ENCODE data around the gene TRPV4.
A peak's percentile ranks its signal among the peaks of the same experiment; 100 is the strongest.

The TRPV4 gene

DNA sequence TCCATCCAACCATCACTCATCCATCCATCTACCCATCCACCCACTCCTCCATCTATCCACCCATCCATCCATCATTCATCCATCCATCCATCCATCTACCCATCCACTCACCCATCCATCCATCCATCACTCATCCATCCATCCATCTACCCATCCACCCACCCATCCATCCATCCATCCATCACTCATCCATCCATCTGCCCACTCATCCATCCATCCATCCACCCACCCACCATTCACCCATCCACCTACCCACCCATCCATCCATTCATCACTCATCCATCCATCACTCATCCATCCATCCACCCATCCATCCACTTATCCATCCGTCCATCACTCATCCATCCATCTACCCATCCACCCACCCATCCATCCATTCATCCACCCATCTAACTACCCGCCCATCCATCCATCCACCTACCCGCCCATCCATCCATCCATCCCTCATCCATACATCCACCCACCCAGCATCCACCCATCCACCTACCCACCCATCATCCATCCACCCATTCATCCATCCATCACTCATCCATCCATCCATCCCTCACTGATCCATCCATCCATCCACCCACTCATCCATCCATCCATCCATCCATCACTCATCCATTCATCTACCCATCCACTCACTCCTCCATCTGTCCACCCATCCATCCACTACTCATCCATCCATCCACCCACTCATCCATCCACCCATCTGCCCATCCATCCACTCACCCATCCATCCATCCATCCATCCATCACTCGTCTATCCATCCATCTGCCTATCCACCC, 24.1 kb downstream of the TRPV4 start:
- TF ChIP-seq, protein P1, sequence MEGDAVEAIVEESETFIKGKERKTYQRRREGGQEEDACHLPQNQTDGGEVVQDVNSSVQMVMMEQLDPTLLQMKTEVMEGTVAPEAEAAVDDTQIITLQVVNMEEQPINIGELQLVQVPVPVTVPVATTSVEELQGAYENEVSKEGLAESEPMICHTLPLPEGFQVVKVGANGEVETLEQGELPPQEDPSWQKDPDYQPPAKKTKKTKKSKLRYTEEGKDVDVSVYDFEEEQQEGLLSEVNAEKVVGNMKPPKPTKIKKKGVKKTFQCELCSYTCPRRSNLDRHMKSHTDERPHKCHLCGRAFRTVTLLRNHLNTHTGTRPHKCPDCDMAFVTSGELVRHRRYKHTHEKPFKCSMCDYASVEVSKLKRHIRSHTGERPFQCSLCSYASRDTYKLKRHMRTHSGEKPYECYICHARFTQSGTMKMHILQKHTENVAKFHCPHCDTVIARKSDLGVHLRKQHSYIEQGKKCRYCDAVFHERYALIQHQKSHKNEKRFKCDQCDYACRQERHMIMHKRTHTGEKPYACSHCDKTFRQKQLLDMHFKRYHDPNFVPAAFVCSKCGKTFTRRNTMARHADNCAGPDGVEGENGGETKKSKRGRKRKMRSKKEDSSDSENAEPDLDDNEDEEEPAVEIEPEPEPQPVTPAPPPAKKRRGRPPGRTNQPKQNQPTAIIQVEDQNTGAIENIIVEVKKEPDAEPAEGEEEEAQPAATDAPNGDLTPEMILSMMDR (IDR thresholded peaks at IDR 0.05; ENCODE audit: low read depth, low read length, missing control alignments), result no peak
- no peak for DNase-seq (ENCODE audit: extremely low read depth, low read depth)
- no peak overlapping the region for H3K4me3 ChIP-seq (replicated peaks; ENCODE audit: low read depth, low read length)

DNA sequence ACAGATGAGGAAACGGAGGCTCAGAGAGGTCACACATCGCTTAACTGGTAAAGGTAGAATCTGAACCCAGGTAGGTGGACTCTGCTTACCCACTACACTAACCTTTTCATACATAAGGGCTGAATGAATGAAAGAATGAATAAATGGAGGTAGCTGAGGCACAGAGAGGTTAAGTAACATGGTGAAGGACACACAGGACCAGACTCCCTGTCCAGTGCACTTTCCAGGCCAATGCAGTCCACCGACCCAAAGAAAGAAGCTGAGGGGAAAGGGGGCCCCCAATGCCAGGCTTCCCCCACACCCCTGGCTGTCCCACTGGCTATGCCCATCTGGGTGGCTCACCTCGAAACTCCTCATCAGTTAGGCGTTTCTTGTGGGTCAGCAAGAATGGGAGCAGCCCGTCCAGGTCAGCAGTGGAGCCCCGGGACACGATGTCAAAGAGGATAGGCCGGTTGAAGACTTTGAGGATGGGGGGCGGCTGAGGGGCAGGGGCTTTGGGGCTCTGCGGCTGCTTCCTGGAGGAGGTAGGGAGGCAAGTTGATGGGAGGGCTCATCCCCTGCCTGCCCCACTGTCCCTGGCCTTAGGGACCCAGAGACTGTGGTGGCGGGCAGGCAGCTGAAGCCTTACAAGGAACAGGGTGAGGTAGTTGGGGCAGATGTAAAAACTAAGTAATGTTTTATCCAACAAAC, 25.1 kb downstream of the TRPV4 start:
- TF ChIP-seq, protein P1 (IDR thresholded peaks at IDR 0.05; ENCODE audit: low read depth, low read length, missing control alignments), result no peak
- H3K4me3 ChIP-seq (replicated peaks; ENCODE audit: low read depth, low read length), result no peak overlapping the region
- DNase-seq (ENCODE audit: extremely low read depth, low read depth), result no peak

DNA sequence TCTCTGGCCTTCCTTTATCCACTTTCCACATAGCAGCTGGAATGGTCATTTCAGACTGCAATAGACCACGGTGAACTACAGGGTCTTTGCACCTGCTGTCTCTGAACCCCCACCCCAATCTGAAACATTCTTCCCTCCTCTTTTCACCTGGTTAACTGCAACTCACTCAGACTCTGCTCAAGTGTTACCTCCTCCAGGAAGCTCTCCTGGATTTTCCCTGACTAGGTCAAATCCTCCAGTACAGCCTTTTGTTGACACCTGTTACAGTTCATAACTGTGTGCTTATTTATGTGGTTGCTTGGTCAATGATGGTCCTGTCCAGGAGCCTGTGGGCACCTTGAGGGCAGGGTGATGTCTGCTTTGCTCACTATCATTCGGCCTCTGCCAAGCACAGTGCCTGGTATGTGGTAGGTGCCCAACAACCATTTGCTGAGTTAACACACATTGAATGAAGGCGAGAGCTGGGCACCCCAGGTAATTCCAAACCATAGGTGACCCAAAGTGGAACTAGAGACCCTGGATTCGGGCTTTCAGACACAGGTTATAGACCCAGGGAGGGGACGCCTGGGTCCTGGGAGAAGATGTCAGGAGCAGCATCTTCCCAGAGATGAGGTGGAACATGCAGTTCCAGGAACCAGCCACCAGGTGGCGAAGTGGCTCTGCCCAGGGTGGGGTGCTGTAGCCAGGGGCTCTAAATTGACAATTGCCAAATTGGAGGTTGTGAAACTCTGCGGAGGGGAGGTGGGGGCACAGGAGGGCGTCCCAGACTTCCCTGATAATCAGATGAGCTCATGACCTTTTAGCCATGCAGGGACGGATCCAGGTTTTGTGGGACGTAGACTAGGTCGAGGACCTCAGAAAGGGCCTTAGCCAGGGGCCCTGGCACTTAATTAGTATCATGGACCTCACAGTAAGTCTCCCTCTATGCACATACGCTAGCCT, 28.1 kb downstream of the TRPV4 start:
- TF ChIP-seq, protein P1 (IDR thresholded peaks at IDR 0.05; ENCODE audit: low read depth, low read length, missing control alignments), result peak; percentile 99
- peak; percentile 14 for DNase-seq (ENCODE audit: extremely low read depth, low read depth)

DNA sequence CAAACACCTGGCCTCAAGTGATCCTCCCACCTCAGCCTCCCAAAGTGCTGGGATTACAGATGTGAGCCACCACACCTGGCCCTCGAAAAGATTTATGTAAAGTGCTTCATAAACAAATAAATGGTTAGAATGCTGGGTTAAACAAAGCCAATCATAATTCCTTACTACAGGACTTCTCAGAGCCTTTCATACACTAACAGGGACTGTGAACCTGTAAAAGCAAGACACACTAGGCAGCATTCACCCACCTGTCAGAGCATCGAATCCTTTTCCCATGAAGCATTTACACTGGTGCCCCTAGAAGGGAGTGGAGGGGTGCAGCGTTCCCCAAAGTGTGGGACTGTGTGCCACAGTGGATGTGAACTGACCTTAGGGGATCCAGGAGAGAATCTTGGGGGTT, 29.5 kb downstream of the TRPV4 start:
- no peak for DNase-seq (ENCODE audit: extremely low read depth, low read depth)
- H3K4me3 ChIP-seq (replicated peaks; ENCODE audit: low read depth, low read length), result no peak overlapping the region
- TF ChIP-seq, protein P1 (IDR thresholded peaks at IDR 0.05; ENCODE audit: low read depth, low read length, missing control alignments), result no peak

More for the DNA sequence above, 28.1 kb downstream of the TRPV4 start:
- H3K4me3 ChIP-seq (replicated peaks; ENCODE audit: low read depth, low read length), result no peak overlapping the region

DNA sequence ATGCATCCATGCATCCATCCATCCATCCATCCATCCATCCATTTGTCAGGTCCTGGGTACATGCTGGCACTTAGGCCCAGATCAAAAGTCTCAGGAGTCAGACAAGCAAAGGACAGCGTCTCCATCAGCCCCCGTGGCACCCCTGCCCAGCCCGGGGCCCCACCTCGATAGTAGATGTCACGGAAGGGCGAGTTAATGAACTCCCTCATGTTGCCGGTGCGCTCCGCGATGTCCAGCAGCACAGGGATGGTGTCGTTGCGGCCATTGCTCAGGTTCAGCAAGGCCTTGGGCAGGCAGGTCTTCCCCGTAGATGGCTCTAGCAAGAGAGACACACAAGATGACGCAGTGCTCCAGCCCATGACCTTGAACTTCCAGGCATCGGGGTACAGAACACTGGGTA, 30.4 kb downstream of the TRPV4 start:
- no peak for DNase-seq (ENCODE audit: extremely low read depth, low read depth)
- TF ChIP-seq, protein P1 (IDR thresholded peaks at IDR 0.05; ENCODE audit: low read depth, low read length, missing control alignments), result no peak
- H3K4me3 ChIP-seq (replicated peaks; ENCODE audit: low read depth, low read length), result no peak overlapping the region

DNA sequence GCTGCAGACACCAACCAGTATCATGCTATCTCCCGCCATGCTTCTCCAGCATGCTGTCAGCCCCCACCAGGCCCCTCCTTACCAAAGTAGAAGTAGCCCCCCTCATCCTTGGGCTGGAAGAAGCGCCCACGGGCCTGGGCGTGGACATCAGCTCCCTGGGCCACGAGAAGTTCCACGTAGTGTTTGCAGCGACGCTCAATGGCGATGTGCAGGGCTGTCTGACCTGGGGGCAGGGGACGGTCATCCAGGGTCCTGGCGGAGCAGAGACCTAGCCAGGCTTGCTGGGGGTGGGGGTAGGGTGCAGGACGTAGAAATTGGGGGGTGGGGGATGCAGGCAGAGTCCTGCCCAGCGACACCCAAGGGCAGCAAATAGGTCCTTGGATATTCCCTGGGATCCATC, 32.7 kb downstream of the TRPV4 start:
- TF ChIP-seq, protein P1 (IDR thresholded peaks at IDR 0.05; ENCODE audit: low read depth, low read length, missing control alignments), result no peak
- no peak overlapping the region for H3K4me3 ChIP-seq (replicated peaks; ENCODE audit: low read depth, low read length)
- DNase-seq (ENCODE audit: extremely low read depth, low read depth), result no peak
